Thoracic aorta (tissue), 2 donors: ENCODE measurements around the gene MYO15B. TPM values are rescaled to one million over a fixed set of nuclear protein-coding genes. Genes with fewer than 3 reads are reported as not detected.

Source experiments
- ATAC-seq: fragments of 150-250 bp; one replicate; pipeline ENCODE4 v1.8.0; 2017; ENCODE audit warnings: low read depth; ENCODE audit not compliant: insufficient number of reproducible peaks, low FRiP score
- DNase-seq: peaks from one replicate; pipeline ENCODE4 v3.0.0-alpha.2; 2020; ENCODE audit warnings: low spot score
- H3K27ac ChIP-seq, 2 donors: fragments of 200-600 bp; sonication (generic); 1 replicate in 1 of 2; 2 replicates in 1 of 2; pipeline ENCODE4 v1.5.1; 2016; ENCODE audit warnings: mild to moderate bottlenecking in 2 of 2, moderate library complexity in 2 of 2
- H3K27me3 ChIP-seq: fragments of 200-600 bp; sonication (generic); replicated peaks from 2 replicates; pipeline ENCODE4 v1.6.0; 2016; ENCODE audit warnings: mild to moderate bottlenecking; ENCODE audit not compliant: insufficient read depth
- H3K36me3 ChIP-seq: fragments of 200-600 bp; sonication (generic); one replicate; pipeline ENCODE4 v1.5.1; 2016
- H3K4me1 ChIP-seq, 2 donors: fragments of 200-600 bp; sonication (generic); 1 replicate in 1 of 2; 2 replicates in 1 of 2; pipeline versions ENCODE4 v1.5.1 to v1.6.0; 2016; ENCODE audit warnings: low read depth in 2 of 2, mild to moderate bottlenecking in 1 of 2; ENCODE audit not compliant: control insufficient read depth in 1 of 2
- H3K4me3 ChIP-seq: fragments of 200-600 bp; sonication (generic); 2 replicates; pipeline ENCODE4 v1.5.1; 2016; ENCODE audit warnings: mild to moderate bottlenecking
- H3K9me3 ChIP-seq: fragments of 200-600 bp; sonication (generic); 2 replicates; pipeline ENCODE4 v1.5.1; 2016
- CTCF ChIP-seq: fragments of 200-600 bp; sonication (generic); IDR thresholded peaks from one replicate; pipeline ENCODE4 v1.5.1; 2019; ENCODE audit warnings: antibody characterized with exemption
- total RNA-seq, 2 donors: library from RNA; depleted of rRNA; stranded (reverse); fragments of >200 nt; gene quantifications; one replicate each; pipeline versions ENCODE4 v1.1.0 to v1.2.3, GENCODE V29; 2016

Gene MYO15B
- total RNA-seq, 2 donors from 2014 or later = 103 to 151 TPM

GRCh38 chr17:75616521-75617122, 29.0 kb downstream of the MYO15B start:
- peaks cover 3% of the 10 kb centered on the region for H3K36me3 ChIP-seq
- no peaks in the 10 kb centered on the region for H3K9me3 ChIP-seq
- H3K4me1 ChIP-seq = no peaks in the 10 kb centered on the region
- no peaks in the 10 kb centered on the region for H3K27me3 ChIP-seq
- TF ChIP-seq CTCF = no peak
- H3K27ac ChIP-seq = no peak overlapping the region
- ATAC-seq (no peak), DNase-seq (no peak)
- no peak overlapping the region for H3K4me3 ChIP-seq

- Histone ChIP-seq H3K4me1 (no peaks in the 10 kb centered on the region), H3K36me3 (peaks cover 3% of the 10 kb centered on the region), H3K27me3 (no peaks in the 10 kb centered on the region), H3K4me3 (no peak overlapping the region), H3K27ac (no peak overlapping the region), H3K9me3 (no peaks in the 10 kb centered on the region)
- ATAC-seq (no peak), DNase-seq (no peak)
- TF ChIP-seq CTCF = no peak
Measured at GRCh38 chr17:75617218-75617617, 29.6 kb downstream of the MYO15B start.

- no peak for TF ChIP-seq CTCF
- DNase-seq = no peak
- Histone ChIP-seq H3K4me3 (no peak overlapping the region), H3K36me3 (peaks cover 3% of the 10 kb centered on the region), H3K27me3 (no peaks in the 10 kb centered on the region), H3K9me3 (no peaks in the 10 kb centered on the region), H3K4me1 (no peaks in the 10 kb centered on the region), H3K27ac (no peak overlapping the region)
- no peak for ATAC-seq
Measured at GRCh38 chr17:75617675-75618074, 30.1 kb downstream of the MYO15B start.

- Histone ChIP-seq H3K4me3 (no peak overlapping the region), H3K27ac (no peak overlapping the region), H3K4me1 (no peaks in the 10 kb centered on the region), H3K27me3 (no peaks in the 10 kb centered on the region), H3K9me3 (no peaks in the 10 kb centered on the region), H3K36me3 (peaks cover 3% of the 10 kb centered on the region)
- no peak for ATAC-seq
- DNase-seq = no peak
- no peak for TF ChIP-seq CTCF
Measured at GRCh38 chr17:75619506-75620431, 32.2 kb downstream of the MYO15B start.

- ATAC-seq = no peak
- no peak for TF ChIP-seq CTCF
- Histone ChIP-seq H3K9me3 (no peaks in the 10 kb centered on the region), H3K27me3 (no peaks in the 10 kb centered on the region), H3K27ac (no peak overlapping the region), H3K36me3 (peaks cover 8% of the 10 kb centered on the region), H3K4me3 (no peak overlapping the region), H3K4me1 (no peaks in the 10 kb centered on the region)
- no peak for DNase-seq
Measured at GRCh38 chr17:75621489-75621888, 33.9 kb downstream of the MYO15B start.
